Panc1 (cell line): ENCODE measurements around the gene RLBP1.

Source experiments
- SIN3A ChIP-seq: IDR thresholded peaks from 2 replicates; pipeline ENCODE4 v1.6.1; 2012; ENCODE audit warnings: low read depth, mild to moderate bottlenecking, low read length, moderate library complexity, borderline replicate concordance; ENCODE audit not compliant: insufficient read depth
- TF ChIP-seq, protein P1 (sequence below): fragments of 450-650 bp; IDR thresholded peaks from 2 replicates; pipeline ENCODE4 v1.5.1; 2017; ENCODE audit warnings: mild to moderate bottlenecking

DNA sequence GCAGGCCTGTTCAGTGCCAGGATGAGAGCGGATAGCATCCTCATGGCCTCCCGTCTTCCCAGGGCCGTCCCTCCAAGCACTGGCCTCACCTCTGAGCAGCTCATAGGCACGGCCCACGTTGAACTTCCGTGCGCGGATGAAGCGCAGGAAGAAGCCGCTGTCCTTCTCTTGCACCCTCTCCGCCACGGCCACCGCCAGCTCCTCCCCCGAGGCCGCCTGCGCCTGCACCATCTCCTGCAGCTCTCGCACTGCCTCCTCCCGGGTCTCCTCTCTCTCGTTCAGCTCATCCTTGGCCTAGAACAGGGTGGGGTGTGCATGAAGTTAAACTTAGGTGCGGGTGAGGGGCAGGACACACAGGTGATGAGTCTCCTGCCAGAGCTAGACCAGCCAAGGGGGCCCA lies 4.3 kb downstream of the RLBP1 start:
- no peak for TF ChIP-seq SIN3A
- TF ChIP-seq, protein P1, sequence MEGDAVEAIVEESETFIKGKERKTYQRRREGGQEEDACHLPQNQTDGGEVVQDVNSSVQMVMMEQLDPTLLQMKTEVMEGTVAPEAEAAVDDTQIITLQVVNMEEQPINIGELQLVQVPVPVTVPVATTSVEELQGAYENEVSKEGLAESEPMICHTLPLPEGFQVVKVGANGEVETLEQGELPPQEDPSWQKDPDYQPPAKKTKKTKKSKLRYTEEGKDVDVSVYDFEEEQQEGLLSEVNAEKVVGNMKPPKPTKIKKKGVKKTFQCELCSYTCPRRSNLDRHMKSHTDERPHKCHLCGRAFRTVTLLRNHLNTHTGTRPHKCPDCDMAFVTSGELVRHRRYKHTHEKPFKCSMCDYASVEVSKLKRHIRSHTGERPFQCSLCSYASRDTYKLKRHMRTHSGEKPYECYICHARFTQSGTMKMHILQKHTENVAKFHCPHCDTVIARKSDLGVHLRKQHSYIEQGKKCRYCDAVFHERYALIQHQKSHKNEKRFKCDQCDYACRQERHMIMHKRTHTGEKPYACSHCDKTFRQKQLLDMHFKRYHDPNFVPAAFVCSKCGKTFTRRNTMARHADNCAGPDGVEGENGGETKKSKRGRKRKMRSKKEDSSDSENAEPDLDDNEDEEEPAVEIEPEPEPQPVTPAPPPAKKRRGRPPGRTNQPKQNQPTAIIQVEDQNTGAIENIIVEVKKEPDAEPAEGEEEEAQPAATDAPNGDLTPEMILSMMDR: no peak
